ENCODE data around the gene PCDH7. TPM values are rescaled to one million over a fixed set of nuclear protein-coding genes. Genes with fewer than 3 reads are reported as not detected.
A peak's percentile ranks its signal among the peaks of the same experiment; 100 is the strongest.

The PCDH7 gene
- polyA plus RNA-seq, 2 of the 4 experiments (the other 2 are of a cell fraction): 0.04 to 0.16 TPM

- H3K27ac ChIP-seq: no peak overlapping the region
- 2% methylated on average over 24 of the region's 55 CpGs for WGBS (ENCODE audit: missing lambda C conversion rate)
- DNase-seq (ENCODE audit: low read depth in 1 of 2, low spot score in 1 of 2) (peak; percentile 7 to 27), FAIRE-seq (no peak), ATAC-seq (peak; percentile 15 to 39; a peak in 3 of 6 replicates)
- H3K4me2 ChIP-seq: peak overlapping the region; percentile 91
- peaks cover 5% of the 10 kb centered on the region; the same call in 1 of the 3 replicates for H3K4me1 ChIP-seq
- ChIA-PET POLR2A (no interaction called here), CTCF (no interaction called here)
- peak overlapping the region; percentile 41 for H3K4me3 ChIP-seq
- H3K9me3 ChIP-seq: no peaks in the 10 kb centered on the region
- TF ChIP-seq TFCP2L1 (CRISPR knock-in tag; IDR thresholded peaks at IDR 0.05): no peak
- TF ChIP-seq HDAC2 (IDR thresholded peaks at IDR 0.05): 0 out of 2 replicates have a peak, but pooled peaks have one; percentile 53
Measured at GRCh38 chr4:30717208-30718020, 2.8 kb upstream of the PCDH7 start.

- Histone ChIP-seq H3K27ac (no peak overlapping the region), H3K9me3 (no peaks in the 10 kb centered on the region), H3K4me3 (peak overlapping the region; percentile 41), H3K4me1 (peaks cover 5% of the 10 kb centered on the region; the same call in 1 of the 3 replicates), H3K4me2 (peak overlapping the region; percentile 91)
- FAIRE-seq: no peak
- ATAC-seq: peak in 1 of 2 experiments; percentile 10; a peak in 2 of 6 replicates
- ChIA-PET POLR2A (no interaction called here), CTCF (no interaction called here)
- TF ChIP-seq HDAC2 (IDR thresholded peaks at IDR 0.05): 0 out of 2 replicates have a peak, but pooled peaks have one; percentile 3
- TF ChIP-seq MAX (IDR thresholded peaks at IDR 0.05): no peak
- TF ChIP-seq SMC3 (IDR thresholded peaks at IDR 0.05): no peak
- TF ChIP-seq JUNB (IDR thresholded peaks at IDR 0.05): no peak
- no peak for TF ChIP-seq E2F6 (IDR thresholded peaks at IDR 0.05; ENCODE audit: borderline replicate concordance, low read depth)
- WGBS (ENCODE audit: missing lambda C conversion rate): 24% methylated on average over 14 of the region's 34 CpGs
- peak in 1 of 2 experiments; percentile 2 for DNase-seq (ENCODE audit: low read depth in 1 of 2, low spot score in 1 of 2)
Measured at GRCh38 chr4:30718021-30718542, 2.1 kb upstream of the PCDH7 start.

- Histone ChIP-seq H3K4me1 (peaks cover 5% of the 10 kb centered on the region; the same call in 1 of the 3 replicates), H3K4me3 (peak overlapping the region; percentile 41), H3K4me2 (peak overlapping the region; percentile 91), H3K27ac (no peak overlapping the region), H3K9me3 (no peaks in the 10 kb centered on the region)
- ATAC-seq (no peak), FAIRE-seq (no peak), DNase-seq (ENCODE audit: low read depth in 1 of 2, low spot score in 1 of 2) (peak in 1 of 2 experiments; percentile 1)
- CTCF ChIA-PET: no interaction called here
- POLR2A ChIA-PET: no interaction called here
- no peak for TF ChIP-seq TP53 (CRISPR knock-in tag; IDR thresholded peaks at IDR 0.05)
- TF ChIP-seq RNF2 (IDR thresholded peaks at IDR 0.05; ENCODE audit: borderline replicate concordance, low read depth): no peak
- TF ChIP-seq REST (IDR thresholded peaks at IDR 0.05): no peak
- no peak for TF ChIP-seq ESRRA (IDR thresholded peaks at IDR 0.05; ENCODE audit: borderline replicate concordance, low read length)
- TF ChIP-seq KDM1A (IDR thresholded peaks at IDR 0.05; ENCODE audit: low read depth): no peak
- no peak for TF ChIP-seq CHD4 (IDR thresholded peaks at IDR 0.05; ENCODE audit: borderline replicate concordance)
- no peak for TF ChIP-seq ELK1 (IDR thresholded peaks at IDR 0.05; ENCODE audit: low read depth, low read length)
- no peak for TF ChIP-seq SMC3 (IDR thresholded peaks at IDR 0.05)
- no peak for TF ChIP-seq TFCP2L1 (CRISPR knock-in tag; IDR thresholded peaks at IDR 0.05)
- no peak for TF ChIP-seq BHLHE40 (IDR thresholded peaks at IDR 0.05; ENCODE audit: low read depth, low read length)
- no peak for TF ChIP-seq HMGXB4 (CRISPR knock-in tag; IDR thresholded peaks at IDR 0.05; ENCODE audit: borderline replicate concordance)
- no peak for TF ChIP-seq NFE2L2 (conservative IDR thresholded peaks at IDR 0.05; ENCODE audit: low read length)
- TF ChIP-seq FOSL2 (IDR thresholded peaks at IDR 0.05): no peak
- TF ChIP-seq FOSL2 (CRISPR knock-in tag; IDR thresholded peaks at IDR 0.05): no peak
- WGBS (ENCODE audit: missing lambda C conversion rate): 15% methylated on average over 30 of the region's 33 CpGs
Measured at GRCh38 chr4:30718641-30719453, 1.3 kb upstream of the PCDH7 start.
